Umbilical cord (tissue), 2 donors: Measurements from ENCODE around the gene LDB2. TPM values are rescaled to one million over a fixed set of nuclear protein-coding genes. Genes with fewer than 3 reads are reported as not detected.

Source experiments
- DNase-seq: peaks from one replicate; pipeline ENCODE4 v3.0.0-alpha.2; 2015; ENCODE audit warnings: low spot score
- total RNA-seq: library from RNA; depleted of rRNA; stranded (reverse); fragments of >200 nt; gene quantifications from one replicate; pipeline ENCODE4 v1.2.3, GENCODE V29; 2014; ENCODE audit warnings: low replicate concordance; ENCODE audit not compliant: insufficient read depth

The LDB2 gene
- total RNA-seq, 1 donor from 2014 or later, result 12.0 TPM

- DNase-seq, result no peak
These were observed 93.9 kb downstream of the LDB2 start for GRCh38 chr4:16804581-16804980.

- DNase-seq, result no peak
These were observed 96.4 kb downstream of the LDB2 start for GRCh38 chr4:16802044-16802443.

GRCh38 chr4:16801356-16801755 lies 97.1 kb downstream of the LDB2 start:
- no peak for DNase-seq

- DNase-seq, result peak; percentile 45
These were observed 103.5 kb downstream of the LDB2 start for GRCh38 chr4:16794816-16795445.

GRCh38 chr4:16791460-16791859 lies 107.0 kb downstream of the LDB2 start:
- DNase-seq, result no peak

- no peak for DNase-seq
These were observed 107.9 kb downstream of the LDB2 start for GRCh38 chr4:16790508-16790907.

- no peak for DNase-seq
These were observed 109.6 kb downstream of the LDB2 start for GRCh38 chr4:16788868-16789267.

GRCh38 chr4:16785793-16786527 lies 112.5 kb downstream of the LDB2 start:
- DNase-seq, result peak; percentile 84

GRCh38 chr4:16783119-16783518 lies 115.3 kb downstream of the LDB2 start:
- DNase-seq, result no peak

GRCh38 chr4:16779028-16779675 lies 119.3 kb downstream of the LDB2 start:
- DNase-seq, result no peak

GRCh38 chr4:16777726-16778125 lies 120.7 kb downstream of the LDB2 start:
- DNase-seq, result no peak

- no peak for DNase-seq
These were observed 122.9 kb downstream of the LDB2 start for GRCh38 chr4:16775411-16776154.

- DNase-seq, result peak; percentile 82
These were observed 126.0 kb downstream of the LDB2 start for GRCh38 chr4:16772366-16772850.

- DNase-seq, result no peak
These were observed 127.6 kb downstream of the LDB2 start for GRCh38 chr4:16770710-16771285.

GRCh38 chr4:16767861-16768260 lies 130.6 kb downstream of the LDB2 start:
- no peak for DNase-seq

GRCh38 chr4:16767251-16767650 lies 131.2 kb downstream of the LDB2 start:
- DNase-seq, result no peak

- DNase-seq, result no peak
These were observed 132.9 kb downstream of the LDB2 start for GRCh38 chr4:16765546-16765945.

GRCh38 chr4:16764622-16765021 lies 133.8 kb downstream of the LDB2 start:
- DNase-seq, result no peak

- DNase-seq, result peak; percentile 58
These were observed 137.7 kb downstream of the LDB2 start for GRCh38 chr4:16760617-16761363.

GRCh38 chr4:16759931-16760582 lies 138.4 kb downstream of the LDB2 start:
- DNase-seq, result peak; percentile 60
